Measurements from ENCODE around the gene DNAJC28. TPM values are rescaled to one million over a fixed set of nuclear protein-coding genes. Genes with fewer than 3 reads are reported as not detected.
"Not testable (repeated sequence)": the region's sequence is repeated elsewhere in the genome, so short reads cannot be mapped to it uniquely, and the experiment has no call there.

Gene DNAJC28
- total and polyA plus RNA-seq, 3 experiments from 2014 or later: 0.60 to 1.7 (median 0.63) TPM

DNA sequence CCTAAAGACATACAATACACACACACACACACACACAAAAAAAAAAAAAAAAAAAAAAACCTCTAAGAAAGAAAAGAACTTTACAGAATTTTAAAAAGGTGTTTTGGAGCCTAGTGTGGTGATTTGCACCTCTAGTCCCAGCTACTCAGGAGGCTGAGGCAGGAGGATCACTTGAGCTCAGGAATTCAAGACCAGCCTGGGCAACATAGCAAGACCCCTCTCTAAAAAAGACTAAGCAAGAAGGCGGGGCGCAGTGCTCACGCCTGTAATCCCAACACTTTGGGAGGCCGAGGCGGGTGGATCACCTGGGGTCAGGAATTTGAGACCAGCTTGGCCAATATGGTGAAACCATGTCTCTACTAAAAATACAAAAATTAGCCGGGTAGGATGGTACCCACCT, 44.9 kb downstream of the DNAJC28 start:
- not testable (repeated sequence) for H3K27me3 Mint-ChIP-seq; H3K27me3 ChIP-seq (ENCODE audit: insufficient read depth, low read length, poor library complexity, severe bottlenecking); H3K9me3 Mint-ChIP-seq; H3K4me3 ChIP-seq (ENCODE audit: low read length); H3K27ac Mint-ChIP-seq; DNase-seq; H3K4me1 Mint-ChIP-seq; H3K9me3 ChIP-seq (ENCODE audit: low read length); H3K4me1 ChIP-seq (ENCODE audit: insufficient read depth, low read length); H3K27ac ChIP-seq (ENCODE audit: low read depth, low read length); H3K36me3 ChIP-seq (ENCODE audit: insufficient read depth, low read length); H3K4me3 Mint-ChIP-seq
- ChIA-PET CTCF (interaction anchor here (0.8 to 4.6 kb wide), 7 partner anchors 85 to 250 kb away, joined by 3 to 33 read pairs (median 8); no protein-coding TSS in a partner anchor), POLR2A (interaction anchor here (0.7 kb wide), 1 partner anchor 260 kb away, joined by 7 read pairs; no protein-coding TSS in a partner anchor)
- H3K36me3 Mint-ChIP-seq: peaks cover 4 to 53% (median 15%) of the 10 kb centered on the region in 3 donors

DNA sequence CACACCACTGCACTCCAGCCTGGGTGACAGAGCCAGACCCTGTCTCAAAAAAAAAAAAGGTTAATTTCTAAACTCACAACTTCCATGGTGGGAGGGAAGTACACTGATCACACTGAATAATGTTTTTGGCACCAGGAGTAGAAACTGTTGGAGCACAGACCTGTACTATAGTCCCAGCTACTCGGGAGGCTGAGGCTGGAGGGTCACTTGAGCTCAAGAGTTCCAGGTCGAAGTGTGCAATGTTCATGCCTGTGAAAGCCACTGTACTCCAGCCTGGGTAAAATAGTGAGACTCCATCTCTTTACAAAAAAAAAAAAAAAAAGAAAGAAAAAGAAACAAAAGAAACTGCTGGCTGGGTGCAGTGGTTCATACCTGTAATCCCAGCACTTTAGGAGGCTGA, 47.0 kb downstream of the DNAJC28 start:
- no peaks in the 10 kb centered on the region for H3K36me3 ChIP-seq (ENCODE audit: insufficient read depth, low read length)
- no peaks in the 10 kb centered on the region for H3K9me3 ChIP-seq (ENCODE audit: low read length)
- no peak overlapping the region for H3K27ac ChIP-seq (ENCODE audit: low read depth, low read length)
- CTCF ChIA-PET: interaction anchor here (0.6 to 4.6 kb wide), 27 partner anchors 13 to 613 kb away, joined by 3 to 33 read pairs (median 5); partner anchors contain the start of gene IFNAR1
- H3K4me1 ChIP-seq (ENCODE audit: insufficient read depth, low read length): no peaks in the 10 kb centered on the region
- peaks cover 0 to 5% (median 3%) of the 10 kb centered on the region in 3 donors for H3K4me1 Mint-ChIP-seq
- no peak for DNase-seq
- no peak overlapping the region for H3K4me3 ChIP-seq (ENCODE audit: low read length)
- H3K4me3 Mint-ChIP-seq: no peak overlapping the region
- H3K9me3 Mint-ChIP-seq: no peaks in the 10 kb centered on the region
- no peak overlapping the region for H3K27ac Mint-ChIP-seq
- H3K27me3 ChIP-seq (ENCODE audit: insufficient read depth, low read length, poor library complexity, severe bottlenecking): no peaks in the 10 kb centered on the region
- H3K27me3 Mint-ChIP-seq: no peaks in the 10 kb centered on the region
- POLR2A ChIA-PET: interaction anchor here (0.6 kb wide), 1 partner anchor 743 kb away, joined by 6 read pairs; no protein-coding TSS in a partner anchor
- H3K36me3 Mint-ChIP-seq: peaks cover 4 to 50% (median 16%) of the 10 kb centered on the region in 3 donors

- H3K27ac ChIP-seq (ENCODE audit: low read depth, low read length): no peak overlapping the region
- H3K9me3 ChIP-seq (ENCODE audit: low read length): no peaks in the 10 kb centered on the region
- no peaks in the 10 kb centered on the region for H3K9me3 Mint-ChIP-seq
- CTCF ChIA-PET: interaction anchor here (3.7 kb wide), 1 partner anchor 82 kb away, joined by 33 read pairs; no protein-coding TSS in a partner anchor
- no peak overlapping the region for H3K4me3 ChIP-seq (ENCODE audit: low read length)
- peaks cover 7 to 48% (median 18%) of the 10 kb centered on the region in 3 donors for H3K36me3 Mint-ChIP-seq
- H3K4me3 Mint-ChIP-seq: no peak overlapping the region
- no peaks in the 10 kb centered on the region for H3K36me3 ChIP-seq (ENCODE audit: insufficient read depth, low read length)
- no peaks in the 10 kb centered on the region for H3K27me3 Mint-ChIP-seq
- POLR2A ChIA-PET: interaction anchor here (0.7 kb wide), 1 partner anchor 243 kb away, joined by 4 read pairs; no protein-coding TSS in a partner anchor
- no peak for DNase-seq
- H3K4me1 Mint-ChIP-seq: peaks cover 0 to 5% (median 3%) of the 10 kb centered on the region in 3 donors
- H3K27me3 ChIP-seq (ENCODE audit: insufficient read depth, low read length, poor library complexity, severe bottlenecking): no peaks in the 10 kb centered on the region
- no peaks in the 10 kb centered on the region for H3K4me1 ChIP-seq (ENCODE audit: insufficient read depth, low read length)
- peak overlapping the region in 1 of 8 donors; percentile 79 for H3K27ac Mint-ChIP-seq
Observed at GRCh38 chr21:33443194-33443593, 48.3 kb downstream of the DNAJC28 start.

GRCh38 chr21:33441489-33442477, 49.7 kb downstream of the DNAJC28 start:
- ChIA-PET POLR2A (no interaction called here), CTCF (interaction anchor here (1.2 to 2.1 kb wide), 2 partner anchors 80 to 244 kb away, joined by 7 to 9 read pairs; no protein-coding TSS in a partner anchor)
- Histone ChIP-seq H3K27ac (ENCODE audit: low read depth, low read length) (no peak overlapping the region), H3K27me3 (ENCODE audit: insufficient read depth, low read length, poor library complexity, severe bottlenecking) (no peaks in the 10 kb centered on the region), H3K4me3 (ENCODE audit: low read length) (no peak overlapping the region), H3K9me3 (ENCODE audit: low read length) (no peaks in the 10 kb centered on the region), H3K36me3 (ENCODE audit: insufficient read depth, low read length) (peaks cover 5% of the 10 kb centered on the region), H3K4me1 (ENCODE audit: insufficient read depth, low read length) (no peaks in the 10 kb centered on the region)
- Mint-ChIP-seq H3K9me3 (no peaks in the 10 kb centered on the region), H3K4me3 (peak overlapping the region in 1 of 7 donors; percentile 41), H3K4me1 (peaks cover 0 to 5% (median 3%) of the 10 kb centered on the region in 3 donors), H3K27ac (peak overlapping the region in 1 of 8 donors; percentile 84), H3K27me3 (no peaks in the 10 kb centered on the region), H3K36me3 (peaks cover 10 to 54% (median 15%) of the 10 kb centered on the region in 3 donors)
- peak in 1 of 5 donors; percentile 2 for DNase-seq

Other genes with a start within 250 kb of the DNAJC28 start
- gene IL10RB, start 225.3 kb downstream of the DNAJC28 start, total RNA-seq: 10 to 100 TPM; 23.4 to 25.3 TPM
- gene IL10RB, start 225.3 kb downstream of the DNAJC28 start, polyA plus RNA-seq: 51.4 TPM
- gene IFNAR1, start 166.7 kb downstream of the DNAJC28 start, total RNA-seq: 10 to 100 TPM; 31.6 to 34.1 TPM
- 54.6 TPM for gene IFNAR1, start 166.7 kb downstream of the DNAJC28 start, polyA plus RNA-seq
- 1 to 10 TPM; 2.3 to 3.1 TPM for gene IFNGR2, start 88.3 kb downstream of the DNAJC28 start, total RNA-seq
- gene IFNGR2, start 88.3 kb downstream of the DNAJC28 start, polyA plus RNA-seq: 3.1 TPM
- gene TMEM50B, start 11.7 kb downstream of the DNAJC28 start, total RNA-seq: 10 to 100 TPM; 29.2 to 29.4 TPM
- gene TMEM50B, start 11.7 kb downstream of the DNAJC28 start, polyA plus RNA-seq: 56.2 TPM
- gene GART, start 50.4 kb upstream of the DNAJC28 start, total RNA-seq: 100 to 1,000 TPM; 194 to 196 TPM
- gene GART, start 50.4 kb upstream of the DNAJC28 start, polyA plus RNA-seq: 50.9 TPM
- 100 to 1,000 TPM; 316 to 339 TPM for gene SON, start 51.3 kb upstream of the DNAJC28 start, total RNA-seq
- gene SON, start 51.3 kb upstream of the DNAJC28 start, polyA plus RNA-seq: 715 TPM
- 10 to 100 TPM; 38.0 to 41.0 TPM for gene DONSON, start 97.0 kb upstream of the DNAJC28 start, total RNA-seq
- 3.3 TPM for gene DONSON, start 97.0 kb upstream of the DNAJC28 start, polyA plus RNA-seq
- 10 to 100 TPM; 30.6 to 31.1 TPM for gene CRYZL1, start 150.0 kb upstream of the DNAJC28 start, total RNA-seq
- gene CRYZL1, start 150.0 kb upstream of the DNAJC28 start, polyA plus RNA-seq: 34.9 TPM
- 1 to 10 TPM; 4.9 to 5.5 TPM for gene ITSN1, start 150.8 kb upstream of the DNAJC28 start, total RNA-seq
- 2.7 TPM for gene ITSN1, start 150.8 kb upstream of the DNAJC28 start, polyA plus RNA-seq

Measured in CD8-positive, alpha-beta memory T cell (primary cell).